ENCODE data around the gene KCNJ9.

KCNJ9 gene

DNA sequence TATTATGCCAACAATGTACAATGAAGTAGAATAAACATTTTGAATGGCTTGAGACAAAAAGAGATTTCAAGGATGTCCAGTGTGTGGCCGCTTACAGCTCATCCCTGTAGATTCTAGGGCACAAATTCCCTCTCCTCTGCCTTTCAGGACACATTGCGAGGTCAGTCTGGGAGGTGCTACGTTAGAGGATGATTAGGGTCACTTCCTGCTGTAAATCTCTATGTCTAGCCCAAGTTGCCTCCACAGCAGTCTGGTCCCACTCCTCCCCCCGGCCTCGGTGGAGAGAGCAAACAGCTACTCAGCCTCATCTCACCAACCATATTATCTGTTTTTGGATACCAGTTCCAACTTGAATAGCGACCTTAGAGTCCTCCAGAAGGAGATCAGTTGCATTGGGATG, 28.4 kb upstream of the KCNJ9 start:
- no peak overlapping the region for H3K9ac ChIP-seq (ENCODE audit: low read length)

GRCh38 chr1:160053548-160054365, 27.6 kb upstream of the KCNJ9 start:
- Histone ChIP-seq H3K4me1 (ENCODE audit: control insufficient read depth, insufficient read depth, low read length) (no peaks in the 10 kb centered on the region), H3K9ac (ENCODE audit: low read length) (no peak overlapping the region), H3K9me3 (ENCODE audit: control insufficient read depth, low read length) (no peaks in the 10 kb centered on the region), H3K36me3 (ENCODE audit: control insufficient read depth, insufficient read depth, low read length) (no peaks in the 10 kb centered on the region), H3K4me3 (ENCODE audit: low read length) (no peak overlapping the region), H3K27me3 (ENCODE audit: control insufficient read depth, insufficient read depth, low read length) (peaks cover 13% of the 10 kb centered on the region)

More for the DNA sequence above, 28.4 kb upstream of the KCNJ9 start:
- H3K36me3 ChIP-seq (ENCODE audit: control insufficient read depth, insufficient read depth, low read length) = no peaks in the 10 kb centered on the region
- peaks cover 13% of the 10 kb centered on the region for H3K27me3 ChIP-seq (ENCODE audit: control insufficient read depth, insufficient read depth, low read length)
- H3K9me3 ChIP-seq (ENCODE audit: control insufficient read depth, low read length) = no peaks in the 10 kb centered on the region
- no peaks in the 10 kb centered on the region for H3K4me1 ChIP-seq (ENCODE audit: control insufficient read depth, insufficient read depth, low read length)
- H3K4me3 ChIP-seq (ENCODE audit: low read length) = no peak overlapping the region

GRCh38 chr1:160056648-160057169, 24.6 kb upstream of the KCNJ9 start:
- Histone ChIP-seq H3K9me3 (ENCODE audit: control insufficient read depth, low read length) (no peaks in the 10 kb centered on the region), H3K4me3 (ENCODE audit: low read length) (no peak overlapping the region), H3K27me3 (ENCODE audit: control insufficient read depth, insufficient read depth, low read length) (peaks cover 18% of the 10 kb centered on the region), H3K36me3 (ENCODE audit: control insufficient read depth, insufficient read depth, low read length) (no peaks in the 10 kb centered on the region), H3K9ac (ENCODE audit: low read length) (no peak overlapping the region), H3K4me1 (ENCODE audit: control insufficient read depth, insufficient read depth, low read length) (no peaks in the 10 kb centered on the region)

DNA sequence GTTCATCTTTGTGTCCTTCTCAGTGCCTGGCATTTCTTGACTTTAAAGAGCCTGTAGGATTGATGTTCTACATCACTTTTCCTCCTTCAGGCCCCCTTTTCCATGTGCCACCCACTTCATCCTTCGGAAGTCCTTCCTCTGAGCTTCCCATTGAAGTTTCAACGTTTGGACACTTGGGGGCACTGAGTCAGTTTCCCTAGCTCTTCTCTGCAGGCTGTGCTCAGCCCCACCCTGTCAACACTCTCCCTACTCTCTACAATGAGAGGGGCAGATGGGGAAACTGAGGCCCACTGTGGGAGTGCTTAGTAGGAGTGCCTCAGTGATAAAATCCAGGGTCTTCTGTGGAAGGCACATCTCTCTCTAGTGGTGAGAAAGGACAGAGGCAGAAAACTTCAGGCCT, 23.3 kb upstream of the KCNJ9 start:
- Histone ChIP-seq H3K4me1 (ENCODE audit: control insufficient read depth, insufficient read depth, low read length) (no peaks in the 10 kb centered on the region), H3K9ac (ENCODE audit: low read length) (no peak overlapping the region), H3K9me3 (ENCODE audit: control insufficient read depth, low read length) (no peaks in the 10 kb centered on the region), H3K36me3 (ENCODE audit: control insufficient read depth, insufficient read depth, low read length) (no peaks in the 10 kb centered on the region), H3K4me3 (ENCODE audit: low read length) (no peak overlapping the region), H3K27me3 (ENCODE audit: control insufficient read depth, insufficient read depth, low read length) (peaks cover 24% of the 10 kb centered on the region)

DNA sequence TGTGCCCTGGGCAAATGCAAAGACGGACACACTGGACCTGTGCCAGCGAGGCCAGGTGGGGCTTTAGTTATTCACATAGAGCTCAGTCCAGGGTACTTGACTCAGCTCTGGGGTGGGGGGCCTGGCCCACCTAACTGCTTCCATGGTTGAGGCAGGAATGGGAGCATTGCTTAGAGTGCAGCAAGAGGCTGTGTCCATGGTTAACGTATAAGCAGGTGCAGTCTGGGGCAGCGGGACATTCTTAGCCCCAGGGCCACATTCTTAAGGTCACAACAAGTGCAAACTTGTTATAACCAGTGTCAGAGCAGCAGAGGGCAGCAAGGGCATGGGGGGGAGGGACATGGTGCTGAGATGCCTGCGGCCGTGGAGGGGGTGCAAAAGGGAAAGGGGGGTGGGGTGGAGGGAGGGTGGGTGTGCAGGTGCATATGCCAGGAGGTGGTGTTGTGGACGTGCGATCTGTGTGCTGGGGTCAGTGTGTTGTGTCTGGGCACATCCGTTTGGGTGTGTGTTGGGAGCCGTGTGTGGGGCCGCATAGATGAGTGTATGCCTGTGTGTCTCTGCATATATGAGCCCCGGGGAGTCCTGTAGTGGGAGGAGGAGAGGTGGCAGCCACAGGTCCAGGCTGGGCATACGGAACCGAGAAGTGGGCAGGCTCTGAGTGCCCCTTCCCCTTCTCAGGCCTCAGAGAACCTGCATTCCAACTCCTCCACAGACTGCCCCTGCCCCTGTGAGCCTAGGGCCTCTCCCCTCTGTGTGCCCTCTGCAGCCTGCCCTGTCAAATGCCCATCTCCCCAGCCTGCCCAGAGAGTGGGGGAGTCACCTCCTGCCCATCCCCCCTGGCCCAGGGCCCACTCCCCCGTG, 19.7 kb upstream of the KCNJ9 start:
- Histone ChIP-seq H3K9ac (ENCODE audit: low read length) (no peak overlapping the region), H3K36me3 (ENCODE audit: control insufficient read depth, insufficient read depth, low read length) (no peaks in the 10 kb centered on the region), H3K27me3 (ENCODE audit: control insufficient read depth, insufficient read depth, low read length) (peaks cover 24% of the 10 kb centered on the region), H3K4me1 (ENCODE audit: control insufficient read depth, insufficient read depth, low read length) (no peaks in the 10 kb centered on the region), H3K4me3 (ENCODE audit: low read length) (no peak overlapping the region), H3K9me3 (ENCODE audit: control insufficient read depth, low read length) (no peaks in the 10 kb centered on the region)

DNA sequence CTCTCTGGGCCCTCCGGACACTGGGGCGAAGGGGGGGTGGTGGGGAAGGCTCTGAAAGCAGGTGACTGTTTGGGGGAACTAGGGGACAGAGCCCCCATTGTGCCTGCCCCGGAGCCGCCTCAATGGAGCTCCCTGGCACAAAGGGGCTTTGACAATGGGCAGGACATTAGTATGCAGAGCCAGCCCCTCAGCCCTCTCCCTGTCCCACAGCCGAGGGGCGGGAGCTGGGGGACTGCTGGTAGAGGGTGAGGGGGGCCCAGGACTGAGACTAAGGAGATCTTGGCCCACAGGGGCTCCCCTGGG, 19.2 kb upstream of the KCNJ9 start:
- Histone ChIP-seq H3K27me3 (ENCODE audit: control insufficient read depth, insufficient read depth, low read length) (peaks cover 24% of the 10 kb centered on the region), H3K9ac (ENCODE audit: low read length) (no peak overlapping the region), H3K9me3 (ENCODE audit: control insufficient read depth, low read length) (no peaks in the 10 kb centered on the region), H3K4me3 (ENCODE audit: low read length) (no peak overlapping the region), H3K4me1 (ENCODE audit: control insufficient read depth, insufficient read depth, low read length) (no peaks in the 10 kb centered on the region), H3K36me3 (ENCODE audit: control insufficient read depth, insufficient read depth, low read length) (no peaks in the 10 kb centered on the region)

GRCh38 chr1:160063176-160063575, 18.2 kb upstream of the KCNJ9 start:
- Histone ChIP-seq H3K9ac (ENCODE audit: low read length) (no peak overlapping the region), H3K4me1 (ENCODE audit: control insufficient read depth, insufficient read depth, low read length) (no peaks in the 10 kb centered on the region), H3K9me3 (ENCODE audit: control insufficient read depth, low read length) (no peaks in the 10 kb centered on the region), H3K36me3 (ENCODE audit: control insufficient read depth, insufficient read depth, low read length) (no peaks in the 10 kb centered on the region), H3K4me3 (ENCODE audit: low read length) (no peak overlapping the region), H3K27me3 (ENCODE audit: control insufficient read depth, insufficient read depth, low read length) (peaks cover 24% of the 10 kb centered on the region)

- Histone ChIP-seq H3K36me3 (ENCODE audit: control insufficient read depth, insufficient read depth, low read length) (no peaks in the 10 kb centered on the region), H3K4me1 (ENCODE audit: control insufficient read depth, insufficient read depth, low read length) (no peaks in the 10 kb centered on the region), H3K27me3 (ENCODE audit: control insufficient read depth, insufficient read depth, low read length) (peaks cover 30% of the 10 kb centered on the region), H3K9me3 (ENCODE audit: control insufficient read depth, low read length) (no peaks in the 10 kb centered on the region), H3K4me3 (ENCODE audit: low read length) (no peak overlapping the region), H3K9ac (ENCODE audit: low read length) (no peak overlapping the region)
Measured at GRCh38 chr1:160064164-160064563, 17.2 kb upstream of the KCNJ9 start.

- no peaks in the 10 kb centered on the region for H3K9me3 ChIP-seq (ENCODE audit: control insufficient read depth, low read length)
- peaks cover 36% of the 10 kb centered on the region for H3K27me3 ChIP-seq (ENCODE audit: control insufficient read depth, insufficient read depth, low read length)
- H3K4me3 ChIP-seq (ENCODE audit: low read length) = no peak overlapping the region
- no peak overlapping the region for H3K9ac ChIP-seq (ENCODE audit: low read length)
- H3K4me1 ChIP-seq (ENCODE audit: control insufficient read depth, insufficient read depth, low read length) = no peaks in the 10 kb centered on the region
- no peaks in the 10 kb centered on the region for H3K36me3 ChIP-seq (ENCODE audit: control insufficient read depth, insufficient read depth, low read length)
Measured at GRCh38 chr1:160064746-160065145, 16.6 kb upstream of the KCNJ9 start.

DNA sequence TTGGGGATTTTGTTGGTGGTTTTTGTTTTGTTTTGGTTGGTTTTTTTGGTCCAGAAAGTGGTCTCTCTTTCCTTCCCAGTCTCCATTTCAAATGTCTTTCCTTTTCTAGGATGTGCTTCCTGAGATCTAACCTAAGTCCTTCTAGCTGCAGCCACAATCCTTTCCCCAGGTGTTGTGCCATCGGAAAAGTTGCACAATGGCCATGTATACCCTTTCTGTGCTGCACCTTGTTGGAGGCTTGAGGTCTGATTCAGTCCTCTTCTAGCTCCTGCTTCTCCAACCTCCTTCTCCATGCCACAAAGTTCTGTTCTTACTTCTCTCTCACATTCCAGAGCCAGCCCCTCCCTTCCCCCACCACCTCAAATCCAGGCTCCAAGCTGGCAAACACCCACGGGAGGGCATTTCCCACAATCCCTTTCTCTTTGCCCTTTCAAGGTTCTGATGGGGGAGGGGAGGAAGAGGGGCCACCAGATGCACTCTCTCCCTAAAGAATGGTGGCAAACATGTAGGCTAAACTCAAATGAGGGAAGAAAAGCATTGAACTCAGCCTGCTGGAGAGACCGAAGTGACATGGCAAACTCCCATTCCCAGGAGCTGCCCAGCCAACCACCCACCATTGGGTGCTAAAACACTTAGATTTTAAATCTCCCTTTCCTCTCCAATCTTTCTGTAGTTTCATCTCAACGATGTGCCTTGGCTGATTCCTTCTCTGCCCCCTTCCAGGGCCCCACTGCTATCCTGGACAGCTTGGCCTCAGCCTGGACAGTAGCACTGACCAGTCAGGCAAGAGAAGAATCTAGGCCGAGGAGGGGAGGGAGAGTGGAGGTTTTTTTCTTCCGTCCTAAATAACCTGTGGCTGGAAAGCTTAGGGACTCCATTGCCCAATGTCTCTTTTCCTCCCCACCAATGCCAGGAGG, 14.3 kb upstream of the KCNJ9 start:
- H3K36me3 ChIP-seq (ENCODE audit: control insufficient read depth, insufficient read depth, low read length) = no peaks in the 10 kb centered on the region
- H3K4me3 ChIP-seq (ENCODE audit: low read length) = no peak overlapping the region
- peaks cover 6% of the 10 kb centered on the region for H3K4me1 ChIP-seq (ENCODE audit: control insufficient read depth, insufficient read depth, low read length)
- H3K27me3 ChIP-seq (ENCODE audit: control insufficient read depth, insufficient read depth, low read length) = peaks cover 50% of the 10 kb centered on the region
- H3K9ac ChIP-seq (ENCODE audit: low read length) = no peak overlapping the region
- H3K9me3 ChIP-seq (ENCODE audit: control insufficient read depth, low read length) = no peaks in the 10 kb centered on the region

DNA sequence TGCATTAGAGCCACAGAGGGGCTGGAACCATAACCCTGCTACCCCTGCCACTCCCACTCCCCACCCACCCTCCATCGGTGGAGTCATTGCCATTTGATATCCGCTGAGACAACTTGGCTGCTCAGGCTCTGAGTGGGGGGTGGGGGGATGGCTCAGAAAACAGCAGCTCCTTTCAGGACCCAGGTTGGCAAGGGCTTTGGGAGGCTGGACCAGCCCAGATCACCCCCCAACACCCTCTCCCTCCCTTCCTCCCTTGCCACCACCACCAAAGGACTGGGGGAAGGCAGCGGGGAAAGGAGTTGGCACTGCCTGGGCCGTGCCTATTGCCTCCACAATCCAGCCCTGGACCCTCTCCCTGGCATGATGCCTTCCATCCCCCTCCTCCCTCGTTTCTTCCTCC, 13.1 kb upstream of the KCNJ9 start:
- no peak overlapping the region for H3K4me3 ChIP-seq (ENCODE audit: low read length)
- H3K9ac ChIP-seq (ENCODE audit: low read length) = no peak overlapping the region
- peaks cover 6% of the 10 kb centered on the region for H3K4me1 ChIP-seq (ENCODE audit: control insufficient read depth, insufficient read depth, low read length)

More for the DNA sequence above, 13.1 kb upstream of the KCNJ9 start:
- Histone ChIP-seq H3K36me3 (ENCODE audit: control insufficient read depth, insufficient read depth, low read length) (no peaks in the 10 kb centered on the region), H3K9me3 (ENCODE audit: control insufficient read depth, low read length) (no peaks in the 10 kb centered on the region), H3K27me3 (ENCODE audit: control insufficient read depth, insufficient read depth, low read length) (peaks cover 38% of the 10 kb centered on the region)

All from mucosa of stomach (tissue), 1 donor.